SU-DHL-6 (cell line): ENCODE results near the gene SLC22A3.

Experiments
- EZH2phosphoT487 ChIP-seq: fragments of 200-600 bp; sonication (generic), shearing (Covaris generic); conservative IDR thresholded peaks from 2 replicates; pipeline ENCODE4 v1.6.1; 2018; ENCODE audit warnings: mild to moderate bottlenecking, antibody characterized with exemption, low read length, moderate library complexity, mixed read lengths
- TF ChIP-seq, protein P1 (sequence below): fragments of 200-600 bp; sonication (generic); IDR thresholded peaks from one replicate; pipeline ENCODE4 v1.5.1; 2017; ENCODE audit warnings: antibody characterized with exemption, mild to moderate bottlenecking, low read length, moderate library complexity; ENCODE audit not compliant: insufficient read depth, poor library complexity, severe bottlenecking

DNA sequence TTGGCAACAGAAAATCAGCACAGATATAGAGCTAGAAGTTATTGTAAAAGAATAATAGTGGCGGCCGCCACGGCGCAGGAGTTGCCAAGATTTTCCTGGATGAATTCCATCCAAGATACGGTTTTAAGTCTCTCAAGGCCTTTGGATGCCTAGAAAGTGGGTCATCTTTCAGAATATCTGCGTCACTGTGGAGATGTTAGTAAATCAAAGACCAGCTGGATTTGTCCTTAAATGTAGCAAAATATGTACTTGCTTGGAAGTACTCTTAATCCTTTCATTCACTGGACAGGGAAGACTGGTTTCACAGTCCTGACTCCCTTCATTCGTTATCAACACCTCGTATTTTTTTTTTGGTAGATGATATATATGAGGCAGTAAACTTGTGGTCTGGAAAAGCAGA, 83.0 kb downstream of the SLC22A3 start:
- TF ChIP-seq, protein P1, sequence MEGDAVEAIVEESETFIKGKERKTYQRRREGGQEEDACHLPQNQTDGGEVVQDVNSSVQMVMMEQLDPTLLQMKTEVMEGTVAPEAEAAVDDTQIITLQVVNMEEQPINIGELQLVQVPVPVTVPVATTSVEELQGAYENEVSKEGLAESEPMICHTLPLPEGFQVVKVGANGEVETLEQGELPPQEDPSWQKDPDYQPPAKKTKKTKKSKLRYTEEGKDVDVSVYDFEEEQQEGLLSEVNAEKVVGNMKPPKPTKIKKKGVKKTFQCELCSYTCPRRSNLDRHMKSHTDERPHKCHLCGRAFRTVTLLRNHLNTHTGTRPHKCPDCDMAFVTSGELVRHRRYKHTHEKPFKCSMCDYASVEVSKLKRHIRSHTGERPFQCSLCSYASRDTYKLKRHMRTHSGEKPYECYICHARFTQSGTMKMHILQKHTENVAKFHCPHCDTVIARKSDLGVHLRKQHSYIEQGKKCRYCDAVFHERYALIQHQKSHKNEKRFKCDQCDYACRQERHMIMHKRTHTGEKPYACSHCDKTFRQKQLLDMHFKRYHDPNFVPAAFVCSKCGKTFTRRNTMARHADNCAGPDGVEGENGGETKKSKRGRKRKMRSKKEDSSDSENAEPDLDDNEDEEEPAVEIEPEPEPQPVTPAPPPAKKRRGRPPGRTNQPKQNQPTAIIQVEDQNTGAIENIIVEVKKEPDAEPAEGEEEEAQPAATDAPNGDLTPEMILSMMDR = no peak
- no peak for TF ChIP-seq EZH2phosphoT487
